ENCODE data around the gene PSMA7.

DNA sequence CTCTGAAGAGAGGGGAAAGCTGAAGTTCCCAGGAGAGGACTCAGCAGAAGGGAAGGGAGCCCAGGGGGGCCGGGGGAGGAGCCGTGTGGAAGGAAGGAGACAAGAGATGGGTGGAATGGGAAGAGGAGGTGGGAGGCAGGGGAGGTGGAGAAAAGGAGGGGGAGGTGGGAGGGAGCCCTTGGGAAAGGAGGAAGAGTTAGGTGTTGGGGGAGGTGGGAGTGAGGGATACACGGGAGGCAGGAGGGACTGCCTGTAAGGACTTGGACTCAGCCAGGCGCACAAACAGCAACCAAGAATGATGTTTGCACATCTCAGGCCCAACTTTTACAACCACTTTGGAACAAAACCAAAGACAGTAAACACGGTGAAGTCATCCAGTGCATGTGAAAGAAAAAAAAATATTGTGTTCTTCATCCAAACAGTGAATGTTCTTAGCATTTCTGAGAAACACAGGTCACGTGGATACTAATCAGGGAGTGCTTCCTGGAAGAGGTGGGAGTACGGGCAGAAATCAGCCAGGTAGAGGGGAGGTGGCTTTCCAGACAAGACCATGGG, 38.3 kb downstream of the PSMA7 start:
- TF ChIP-seq, protein P1, sequence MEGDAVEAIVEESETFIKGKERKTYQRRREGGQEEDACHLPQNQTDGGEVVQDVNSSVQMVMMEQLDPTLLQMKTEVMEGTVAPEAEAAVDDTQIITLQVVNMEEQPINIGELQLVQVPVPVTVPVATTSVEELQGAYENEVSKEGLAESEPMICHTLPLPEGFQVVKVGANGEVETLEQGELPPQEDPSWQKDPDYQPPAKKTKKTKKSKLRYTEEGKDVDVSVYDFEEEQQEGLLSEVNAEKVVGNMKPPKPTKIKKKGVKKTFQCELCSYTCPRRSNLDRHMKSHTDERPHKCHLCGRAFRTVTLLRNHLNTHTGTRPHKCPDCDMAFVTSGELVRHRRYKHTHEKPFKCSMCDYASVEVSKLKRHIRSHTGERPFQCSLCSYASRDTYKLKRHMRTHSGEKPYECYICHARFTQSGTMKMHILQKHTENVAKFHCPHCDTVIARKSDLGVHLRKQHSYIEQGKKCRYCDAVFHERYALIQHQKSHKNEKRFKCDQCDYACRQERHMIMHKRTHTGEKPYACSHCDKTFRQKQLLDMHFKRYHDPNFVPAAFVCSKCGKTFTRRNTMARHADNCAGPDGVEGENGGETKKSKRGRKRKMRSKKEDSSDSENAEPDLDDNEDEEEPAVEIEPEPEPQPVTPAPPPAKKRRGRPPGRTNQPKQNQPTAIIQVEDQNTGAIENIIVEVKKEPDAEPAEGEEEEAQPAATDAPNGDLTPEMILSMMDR (IDR thresholded peaks at IDR 0.05): no peak
- TF ChIP-seq ZFX (IDR thresholded peaks at IDR 0.05; ENCODE audit: borderline replicate concordance): no peak
